A673 (cell line): ENCODE results near the gene CXCL8. TPM values are rescaled to one million over a fixed set of nuclear protein-coding genes. Genes with fewer than 3 reads are reported as not detected.

Experiments
- BruUV-seq: library from RNA; stranded (reverse); fragments of 400-500 nt; replicated peaks from 2 replicates; lab custom pipeline; 2021; lab: Mats Ljungman, UMichigan
- CTCF ChIA-PET: fragments of 300-600 bp; sonication (Branson Sonifier 250); formaldehyde crosslinking; loops from one replicate; lab custom pipeline; 2022; ENCODE audit warnings: antibody characterized with exemption; lab: Charles Lee
- POLR2A ChIA-PET: fragments of 300-600 bp; sonication (Branson Sonifier 250); formaldehyde crosslinking; loops from one replicate; lab custom pipeline; 2022; ENCODE audit warnings: antibody characterized with exemption; ENCODE audit not compliant: low non-redundant PET; lab: Charles Lee
- DNase-seq: peaks from one replicate; pipeline ENCODE4 v3.0.0-alpha.2; 2015; ENCODE audit warnings: low spot score
- H3K27ac ChIP-seq: fragments of 200-600 bp; sonication (generic); 2 replicates; pipeline ENCODE4 v1.5.1; 2016; ENCODE audit warnings: mixed run types, low read depth, mild to moderate bottlenecking, mixed read lengths, antibody characterized with exemption, low read length; ENCODE audit not compliant: poor library complexity, severe bottlenecking
- H3K27me3 ChIP-seq: fragments of 200-600 bp; sonication (generic); replicated peaks from 2 replicates; pipeline ENCODE4 v1.6.1; 2017; ENCODE audit warnings: mixed run types, low read depth, mild to moderate bottlenecking, mixed read lengths, antibody characterized with exemption, low read length; ENCODE audit not compliant: insufficient read depth, poor library complexity
- H3K36me3 ChIP-seq: fragments of 200-600 bp; sonication (generic); 2 replicates; pipeline ENCODE4 v1.6.1; 2016; ENCODE audit warnings: mixed run types, mild to moderate bottlenecking, mixed read lengths, antibody characterized with exemption, low read length; ENCODE audit not compliant: insufficient read depth, poor library complexity, severe bottlenecking
- H3K4me1 ChIP-seq: fragments of 200-600 bp; sonication (generic); 2 replicates; pipeline ENCODE4 v1.6.1; 2017; ENCODE audit warnings: mixed run types, mild to moderate bottlenecking, mixed read lengths, antibody characterized with exemption, low read length; ENCODE audit not compliant: insufficient read depth, poor library complexity, severe bottlenecking
- H3K4me3 ChIP-seq: fragments of 200-600 bp; sonication (generic); 2 replicates; pipeline ENCODE4 v1.5.1; 2016; ENCODE audit warnings: low read depth, mixed run types, mild to moderate bottlenecking, mixed read lengths, low read length; ENCODE audit not compliant: poor library complexity, severe bottlenecking
- H3K9me3 ChIP-seq: fragments of 200-600 bp; sonication (generic); 2 replicates; pipeline ENCODE4 v1.6.1; 2016; ENCODE audit warnings: mixed run types, low read depth, mild to moderate bottlenecking, mixed read lengths, antibody characterized with exemption, low read length; ENCODE audit not compliant: poor library complexity, severe bottlenecking
- CTCF ChIP-seq: fragments of 300-800, 200-600 bp; sonication (generic); conservative IDR thresholded peaks from 2 replicates; pipeline ENCODE4 v1.5.1; 2017; ENCODE audit warnings: low read depth, mild to moderate bottlenecking, antibody characterized with exemption, low read length, moderate library complexity, mixed read lengths
- EZH2 ChIP-seq: fragments of 200-600 bp; sonication (generic); IDR thresholded peaks from 2 replicates; pipeline ENCODE4 v1.6.1; 2017; ENCODE audit warnings: borderline replicate concordance, low read depth, mild to moderate bottlenecking, mixed read lengths, antibody characterized with exemption, low read length; ENCODE audit not compliant: poor library complexity, severe bottlenecking
- intact Hi-C: fragments of 100-400 bp; cut with micrococcal nuclease; formaldehyde crosslinking; loops from one replicate; pipeline ENCODE4 v1.10.0; 2022; ENCODE audit not compliant: unreplicated experiment
- total RNA-seq: library from RNA; stranded (reverse); gene quantifications from 2 replicates; pipeline ENCODE4 v1.2.3, GENCODE V29; 2021

The CXCL8 gene
- total RNA-seq, 1 experiment from 2014 or later = 2.7 TPM

GRCh38 chr4:73709451-73710033, 30.8 kb upstream of the CXCL8 start:
- POLR2A ChIA-PET = no interaction called here

GRCh38 chr4:73710094-73710493, 30.3 kb upstream of the CXCL8 start:
- Histone ChIP-seq H3K4me3 (no peak overlapping the region), H3K36me3 (no peaks in the 10 kb centered on the region), H3K27ac (no peak overlapping the region), H3K4me1 (peaks cover 4% of the 10 kb centered on the region), H3K9me3 (no peaks in the 10 kb centered on the region), H3K27me3 (no peaks in the 10 kb centered on the region)
- intact Hi-C loops = no loop called here
- TF ChIP-seq EZH2 = no peak
- TF ChIP-seq CTCF = no peak
- no TSS peak for BruUV-seq
- DNase-seq = no peak
- POLR2A ChIA-PET = no interaction called here
- CTCF ChIA-PET = no interaction called here

More at GRCh38 chr4:73709451-73710033, 30.8 kb upstream of the CXCL8 start:
- H3K36me3 ChIP-seq = no peaks in the 10 kb centered on the region
- H3K4me3 ChIP-seq = no peak overlapping the region
- no peak overlapping the region for H3K27ac ChIP-seq
- intact Hi-C loops = no loop called here
- TF ChIP-seq CTCF (no peak), EZH2 (no peak)
- no peaks in the 10 kb centered on the region for H3K9me3 ChIP-seq
- no peak for DNase-seq
- H3K4me1 ChIP-seq = peaks cover 9% of the 10 kb centered on the region
- CTCF ChIA-PET = no interaction called here
- H3K27me3 ChIP-seq = no peaks in the 10 kb centered on the region
- BruUV-seq = no TSS peak

- H3K4me3 ChIP-seq = no peak overlapping the region
- BruUV-seq = no TSS peak
- POLR2A ChIA-PET = no interaction called here
- intact Hi-C loops = no loop called here
- no peaks in the 10 kb centered on the region for H3K27me3 ChIP-seq
- CTCF ChIA-PET = no interaction called here
- H3K36me3 ChIP-seq = no peaks in the 10 kb centered on the region
- H3K4me1 ChIP-seq = no peaks in the 10 kb centered on the region
- no peaks in the 10 kb centered on the region for H3K9me3 ChIP-seq
- DNase-seq = no peak
- no peak overlapping the region for H3K27ac ChIP-seq
- TF ChIP-seq EZH2 (no peak), CTCF (no peak)
Observed at GRCh38 chr4:73711989-73712388, 28.4 kb upstream of the CXCL8 start.
